AG10803 (cell line): ENCODE data around the gene ATP5F1A.
"Not testable (repeated sequence)": the region's sequence is repeated elsewhere in the genome, so short reads cannot be mapped to it uniquely, and the experiment has no call there.

Experiments
- DNase-seq: peaks from one replicate; pipeline ENCODE4 v3.0.0; 2010; ENCODE audit warnings: low read depth
- H3K4me3 ChIP-seq: 2 replicates; pipeline ENCODE4 v1.5.1; 2011; ENCODE audit warnings: mild to moderate bottlenecking, low read length, control low read depth
- TF ChIP-seq, protein P1 (sequence below): conservative IDR thresholded peaks from 2 replicates; pipeline ENCODE4 v1.5.1; 2011; ENCODE audit warnings: mild to moderate bottlenecking, low read length, control low read depth, inconsistent platforms

ATP5F1A gene

DNA sequence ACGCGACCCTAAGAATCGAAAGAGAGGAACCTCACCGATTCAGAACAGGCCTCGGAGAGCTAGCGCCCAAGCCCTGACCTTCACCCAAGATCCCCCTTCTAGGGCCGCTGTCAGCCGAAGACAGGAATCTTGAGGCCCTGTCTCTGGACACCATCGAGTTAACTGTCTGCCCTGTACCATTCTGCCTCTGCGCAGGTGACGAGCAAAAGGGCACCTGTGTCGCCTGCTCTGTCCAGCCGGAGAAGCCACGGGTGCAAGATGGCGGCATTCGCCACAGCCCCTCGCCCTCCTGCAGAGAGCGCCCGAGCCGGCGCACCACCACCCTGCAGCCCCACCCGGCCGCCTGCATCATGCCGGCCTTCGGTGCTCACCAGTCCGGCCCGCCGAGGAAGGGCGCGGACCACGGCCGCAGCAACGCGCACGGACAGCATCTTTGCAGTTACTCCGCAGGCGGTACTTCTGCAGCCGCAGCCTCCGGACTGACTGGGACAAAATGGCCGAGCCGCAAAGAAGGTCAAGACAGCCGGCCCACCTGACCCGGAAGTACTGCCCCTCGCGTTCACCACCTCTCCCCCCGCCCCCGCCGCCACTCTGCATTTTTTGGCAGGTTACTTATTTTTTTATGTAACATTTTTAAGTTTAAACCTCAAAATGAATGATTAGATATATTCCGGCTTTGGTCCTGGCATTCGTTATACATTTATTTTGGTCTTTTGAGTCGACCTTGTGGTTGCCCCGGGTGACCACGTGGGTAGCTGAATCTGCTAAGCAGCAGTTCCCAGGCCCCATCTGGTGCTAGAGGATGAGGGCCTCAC lies at the start of gene ATP5F1A:
ATP5F1A (minus strand) TSS at position 496 of the 815 bp plus-strand sequence; CDS start at position 431, 65 bp downstream.
- TF ChIP-seq, protein P1, sequence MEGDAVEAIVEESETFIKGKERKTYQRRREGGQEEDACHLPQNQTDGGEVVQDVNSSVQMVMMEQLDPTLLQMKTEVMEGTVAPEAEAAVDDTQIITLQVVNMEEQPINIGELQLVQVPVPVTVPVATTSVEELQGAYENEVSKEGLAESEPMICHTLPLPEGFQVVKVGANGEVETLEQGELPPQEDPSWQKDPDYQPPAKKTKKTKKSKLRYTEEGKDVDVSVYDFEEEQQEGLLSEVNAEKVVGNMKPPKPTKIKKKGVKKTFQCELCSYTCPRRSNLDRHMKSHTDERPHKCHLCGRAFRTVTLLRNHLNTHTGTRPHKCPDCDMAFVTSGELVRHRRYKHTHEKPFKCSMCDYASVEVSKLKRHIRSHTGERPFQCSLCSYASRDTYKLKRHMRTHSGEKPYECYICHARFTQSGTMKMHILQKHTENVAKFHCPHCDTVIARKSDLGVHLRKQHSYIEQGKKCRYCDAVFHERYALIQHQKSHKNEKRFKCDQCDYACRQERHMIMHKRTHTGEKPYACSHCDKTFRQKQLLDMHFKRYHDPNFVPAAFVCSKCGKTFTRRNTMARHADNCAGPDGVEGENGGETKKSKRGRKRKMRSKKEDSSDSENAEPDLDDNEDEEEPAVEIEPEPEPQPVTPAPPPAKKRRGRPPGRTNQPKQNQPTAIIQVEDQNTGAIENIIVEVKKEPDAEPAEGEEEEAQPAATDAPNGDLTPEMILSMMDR: no peak; the same call in 1 of the 2 replicates
- peak within 1 kb of the TSS; percentile 95 for H3K4me3 ChIP-seq
- peak; percentile 78 for DNase-seq

DNA sequence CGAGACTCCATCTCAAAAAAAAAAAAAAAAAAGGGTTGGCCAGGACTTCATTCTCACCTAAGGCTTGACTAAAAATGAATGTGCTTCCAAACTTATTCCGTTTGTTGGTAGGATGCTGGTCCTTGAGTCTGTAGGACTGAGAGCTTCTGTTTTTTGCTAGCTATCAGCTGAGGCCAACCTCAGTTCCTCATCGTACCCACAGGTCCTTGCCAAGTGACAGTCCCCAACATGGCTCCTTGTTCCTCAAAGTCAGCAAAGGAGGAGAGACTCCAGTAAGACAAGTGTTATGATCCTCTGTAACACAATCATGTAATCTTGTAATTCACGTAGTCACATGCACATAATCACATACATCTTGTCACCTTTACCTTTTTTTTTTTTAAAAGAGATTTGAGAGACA lies 43.1 kb upstream of the ATP5F1A start:
- H3K4me3 ChIP-seq: no peak overlapping the region
- TF ChIP-seq, protein P1: no peak
- no peak for DNase-seq

DNA sequence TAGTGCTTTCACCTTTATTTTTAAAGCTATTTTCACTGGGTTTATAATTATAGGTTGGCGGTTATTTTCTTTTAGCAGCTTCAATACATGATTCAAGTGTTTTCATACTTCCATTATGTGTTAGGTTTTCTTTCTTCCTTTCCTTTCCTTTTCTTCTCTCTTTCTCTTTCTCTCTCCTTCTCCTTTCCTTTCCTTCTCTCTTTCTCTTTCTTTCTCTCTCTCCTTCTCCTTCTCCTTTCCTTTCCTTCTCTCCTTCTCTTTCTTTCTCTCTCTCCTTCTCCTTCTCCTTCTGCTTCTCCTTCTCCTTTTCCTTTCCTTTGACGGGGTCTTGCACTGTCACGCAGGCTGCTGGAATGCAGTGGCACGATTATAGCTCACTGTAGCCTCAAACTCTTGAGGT lies 42.1 kb upstream of the ATP5F1A start:
- no peak overlapping the region for H3K4me3 ChIP-seq
- TF ChIP-seq, protein P1: no peak

DNA sequence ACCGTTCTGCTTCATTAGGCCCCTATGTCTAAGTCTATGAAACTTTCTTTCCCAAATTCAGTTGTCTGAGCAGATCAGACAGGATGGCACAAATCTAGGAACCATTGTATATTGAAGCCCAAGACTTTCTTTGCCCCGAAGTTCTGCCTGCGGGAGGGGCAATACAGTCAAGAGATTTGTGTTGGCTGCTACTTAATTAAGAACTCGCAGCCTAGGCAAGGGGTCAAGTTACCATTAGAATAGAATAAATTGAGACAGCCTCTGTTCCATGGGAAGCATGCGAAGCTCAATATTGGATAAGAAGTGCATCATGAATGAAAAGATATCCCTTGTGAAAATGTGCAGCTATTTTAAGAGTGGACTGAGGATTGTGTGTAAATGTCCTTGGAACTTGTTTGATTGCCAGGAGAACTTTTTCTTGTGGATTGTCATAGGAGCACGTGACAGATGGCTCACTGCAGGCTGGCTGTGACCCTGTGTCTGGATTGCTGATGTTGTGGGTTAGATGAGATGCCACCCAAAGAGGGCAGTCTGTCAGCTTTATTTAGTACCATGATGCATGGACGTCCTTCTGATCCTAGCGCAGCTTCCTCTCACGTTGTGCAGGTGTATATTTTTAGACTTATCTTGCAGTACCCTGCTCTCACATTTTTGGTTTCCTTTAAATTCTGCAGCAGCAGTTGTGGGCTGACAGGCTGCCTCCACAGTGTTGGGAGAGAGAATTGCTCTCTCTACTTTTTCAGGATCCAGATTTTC lies 37.0 kb upstream of the ATP5F1A start:
- H3K4me3 ChIP-seq: no peak overlapping the region
- TF ChIP-seq, protein P1: no peak
- DNase-seq: no peak

More for the DNA sequence above, 42.1 kb upstream of the ATP5F1A start:
- DNase-seq: no peak

DNA sequence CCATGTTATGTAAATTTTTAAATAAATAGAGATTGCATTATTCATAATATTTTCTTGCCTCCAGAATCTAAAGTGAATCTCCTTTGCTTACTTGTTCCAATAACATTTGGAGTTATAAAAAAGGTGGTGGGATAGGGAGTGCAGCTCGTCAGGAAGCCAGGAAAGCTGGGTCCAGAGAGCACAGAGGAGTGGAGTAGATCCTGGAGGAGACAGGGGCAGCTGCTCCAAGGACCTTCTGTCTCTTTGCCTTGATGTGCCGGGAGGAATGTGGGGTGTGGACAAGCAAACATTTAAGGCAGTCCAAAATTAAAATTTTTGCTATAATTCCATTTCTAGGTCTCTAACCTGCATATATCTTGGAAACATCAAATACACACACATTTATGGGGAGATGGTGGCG lies 35.4 kb upstream of the ATP5F1A start:
- TF ChIP-seq, protein P1: no peak
- H3K4me3 ChIP-seq: no peak overlapping the region
- no peak for DNase-seq

DNA sequence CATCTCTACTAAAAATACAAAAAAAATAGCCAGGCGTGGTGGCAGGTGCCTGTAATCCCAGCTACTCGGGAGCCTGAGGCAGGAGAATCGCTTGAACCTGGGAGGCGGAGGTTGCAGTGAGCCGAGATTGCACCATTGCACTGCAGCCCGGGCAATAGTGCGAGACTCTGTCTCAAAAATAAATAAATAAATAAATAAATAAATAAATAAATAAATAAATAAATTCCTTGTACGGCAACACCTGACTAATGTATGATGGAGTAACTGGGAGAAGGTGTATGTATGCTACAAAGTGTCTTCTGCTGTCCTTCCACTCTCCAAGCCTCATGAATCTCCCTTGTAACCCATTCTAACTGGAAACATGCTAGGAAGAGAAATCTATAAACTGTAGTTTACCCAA lies 32.5 kb upstream of the ATP5F1A start:
- not testable (repeated sequence) for H3K4me3 ChIP-seq

DNA sequence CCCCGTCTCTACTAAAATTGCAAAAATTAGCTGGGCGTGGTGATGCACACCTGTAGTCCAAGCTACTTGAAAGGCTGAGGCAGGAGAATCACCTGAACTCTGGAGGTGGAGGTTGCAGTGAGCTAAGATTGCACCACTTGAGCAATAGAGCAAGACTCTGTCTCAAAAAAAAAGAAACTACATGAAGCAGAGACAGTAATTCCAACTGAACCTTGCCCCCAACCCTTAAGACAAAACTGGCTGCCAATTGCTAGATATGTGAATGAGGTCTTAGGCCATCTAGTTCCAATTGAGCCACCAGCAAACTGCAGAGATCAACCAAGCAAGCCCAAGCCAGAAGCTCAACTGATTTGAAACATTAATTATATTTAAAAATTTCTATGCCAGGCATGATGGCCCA lies 32.0 kb upstream of the ATP5F1A start:
- TF ChIP-seq, protein P1: no peak
- H3K4me3 ChIP-seq: no peak overlapping the region
- no peak for DNase-seq

More for the DNA sequence above, 32.5 kb upstream of the ATP5F1A start:
- not testable (repeated sequence) for DNase-seq

DNA sequence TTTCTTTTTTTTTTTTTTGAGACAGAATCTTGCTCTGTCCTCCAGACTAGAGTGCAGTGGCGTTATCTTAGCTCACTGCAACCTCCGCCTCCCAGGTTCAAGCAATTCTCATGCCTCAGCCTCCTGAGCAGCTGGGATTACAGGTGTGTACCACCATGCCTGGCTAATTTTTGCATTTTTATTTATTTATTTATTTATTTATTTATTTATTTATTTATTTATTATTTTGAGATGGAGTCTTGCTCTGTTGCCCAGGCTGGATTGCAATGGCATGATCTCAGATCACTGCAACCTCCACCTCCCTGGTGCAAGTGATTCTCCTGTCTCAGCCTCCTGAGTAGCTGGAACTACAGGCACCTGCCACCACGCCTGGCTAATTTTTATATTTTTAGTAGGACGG lies 28.5 kb upstream of the ATP5F1A start:
- DNase-seq, H3K4me3 ChIP-seq: not testable (repeated sequence)
